Upper lobe of left lung (tissue), 6 donors: ENCODE results near the gene RSPH9. TPM values are rescaled to one million over a fixed set of nuclear protein-coding genes. Genes with fewer than 3 reads are reported as not detected.

ENCODE experiments used
- ATAC-seq, 2 donors: fragments of 200-7000 bp; cut with Tn5 transposase; one replicate each; pipeline ENCODE4 v1.9.1; 2022; ENCODE audit warnings: mild to moderate bottlenecking in 2 of 2, moderate library complexity in 2 of 2; ENCODE audit not compliant: low FRiP score in 2 of 2
- DNase-seq, 2 donors: peaks; one replicate each; pipeline ENCODE4 v3.0.0-alpha.2; 2019 to 2020
- H3K27ac ChIP-seq, 4 donors: fragments of 200-600 bp; sonication (generic); one replicate each; pipeline ENCODE4 v1.5.1; 2016 to 2019
- H3K27me3 ChIP-seq, 4 donors: fragments of 200-600 bp; sonication (generic); one replicate each; pipeline ENCODE4 v1.5.1; 2017 to 2019
- H3K36me3 ChIP-seq, 4 donors: fragments of 200-600 bp; sonication (generic); one replicate each; pipeline ENCODE4 v1.5.1; 2016 to 2019
- H3K4me1 ChIP-seq, 4 donors: fragments of 200-600 bp; sonication (generic); one replicate each; pipeline ENCODE4 v1.5.1; 2018 to 2019
- H3K4me3 ChIP-seq, 4 donors: fragments of 200-600 bp; sonication (generic); one replicate each; pipeline ENCODE4 v1.5.1; 2017 to 2019; ENCODE audit warnings: mild to moderate bottlenecking in 2 of 4, moderate library complexity in 1 of 4
- H3K9me3 ChIP-seq, 4 donors: fragments of 200-600 bp; sonication (generic); one replicate each; pipeline ENCODE4 v1.5.1; 2018 to 2019
- EP300 ChIP-seq, 4 donors: sonication (generic); formaldehyde crosslinking; IDR thresholded peaks; one replicate each; pipeline ENCODE4 v1.5.1; 2017; ENCODE audit warnings: antibody characterized with exemption in 4 of 4, control low read depth in 2 of 4
- POLR2A ChIP-seq, 4 donors: fragments of 450-650 bp; IDR thresholded peaks; one replicate each; pipeline ENCODE4 v1.5.1; 2016 to 2017; ENCODE audit warnings: antibody characterized with exemption in 4 of 4, mild to moderate bottlenecking in 2 of 4
- POLR2AphosphoS5 ChIP-seq, 2 donors: sonication (generic); formaldehyde crosslinking; IDR thresholded peaks; one replicate each; pipeline ENCODE4 v1.5.1; 2017; ENCODE audit warnings: antibody characterized with exemption in 2 of 2
- WGBS, 2 donors: methylation state at CpG; one replicate each; pipeline ENCODE4 v1.1.5; 2017 to 2018; 5-methylcytosine and 5-hydroxymethylcytosine counted together
- total RNA-seq, 6 donors: library from RNA; depleted of rRNA in 4 of 6; stranded (reverse); fragments of >200 nt in 4 of 6; gene quantifications; one replicate each; pipeline versions ENCODE4 v1.1.0 to v1.2.1, GENCODE V29; 2016 to 2021
- TF ChIP-seq, protein P1 (sequence below), 6 experiments: fragments of 450-650 bp in 4 of 6; fragments of 200-600 bp in 2 of 6; sonication (generic) in 2 of 6; IDR thresholded peaks; one replicate each; pipeline ENCODE4 v1.5.1; 2016 to 2019; ENCODE audit warnings: antibody characterized with exemption in 6 of 6
- donor health status: DM: no; HTN: no; CAD: no; lungs with moderate emphysema.
- donor health status: DM: no; HTN: yes; CAD: no; lungs with severe emphysema.

The RSPH9 gene
- total RNA-seq, 6 donors from 2014 or later = 0.20 to 4.2 (median 2.1) TPM

DNA sequence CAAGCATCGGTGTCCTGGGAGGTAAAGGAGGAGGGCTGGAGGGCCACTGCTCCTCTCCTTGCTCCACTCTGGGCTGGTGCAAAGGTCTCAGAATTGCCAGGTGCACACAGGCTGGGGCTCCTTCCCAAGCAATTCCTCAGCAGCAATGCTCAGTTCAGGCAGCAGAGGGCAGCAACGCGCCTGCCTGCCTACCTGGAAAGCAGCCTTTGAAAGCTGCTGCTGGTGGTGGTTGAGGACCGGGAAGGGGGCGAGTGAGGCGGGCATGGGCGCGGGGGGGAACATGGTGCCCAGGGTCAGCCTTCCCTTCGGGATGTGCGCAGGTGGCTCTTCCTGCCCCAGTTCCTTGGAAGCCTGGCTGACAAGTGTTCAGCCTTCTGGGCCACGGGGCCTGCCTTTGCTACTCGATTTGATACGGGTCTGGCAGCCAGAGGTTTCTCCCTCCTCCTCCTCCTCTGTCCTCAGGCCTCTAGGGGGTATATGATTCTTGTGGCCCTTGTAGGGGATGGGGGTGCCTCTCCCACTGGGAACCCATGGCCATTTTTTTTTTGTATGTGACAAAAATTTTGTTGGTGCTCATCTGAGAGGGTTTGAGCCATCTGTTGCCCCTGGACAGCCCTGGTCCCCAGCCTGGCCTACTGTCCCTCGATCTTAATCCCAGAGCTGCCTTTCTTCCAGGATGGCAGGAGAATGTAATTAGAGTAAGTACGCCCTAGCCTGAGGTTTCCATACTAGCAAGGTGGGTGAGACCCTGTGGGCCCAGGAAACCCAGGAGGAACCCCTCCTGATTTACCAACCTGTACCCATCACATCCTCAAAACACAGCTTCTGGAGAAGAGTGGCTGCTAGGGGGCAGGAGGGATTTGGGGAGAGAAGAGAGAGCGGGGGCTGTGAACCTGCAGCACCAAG, 22.7 kb downstream of the RSPH9 start:
- TF ChIP-seq, protein P1, sequence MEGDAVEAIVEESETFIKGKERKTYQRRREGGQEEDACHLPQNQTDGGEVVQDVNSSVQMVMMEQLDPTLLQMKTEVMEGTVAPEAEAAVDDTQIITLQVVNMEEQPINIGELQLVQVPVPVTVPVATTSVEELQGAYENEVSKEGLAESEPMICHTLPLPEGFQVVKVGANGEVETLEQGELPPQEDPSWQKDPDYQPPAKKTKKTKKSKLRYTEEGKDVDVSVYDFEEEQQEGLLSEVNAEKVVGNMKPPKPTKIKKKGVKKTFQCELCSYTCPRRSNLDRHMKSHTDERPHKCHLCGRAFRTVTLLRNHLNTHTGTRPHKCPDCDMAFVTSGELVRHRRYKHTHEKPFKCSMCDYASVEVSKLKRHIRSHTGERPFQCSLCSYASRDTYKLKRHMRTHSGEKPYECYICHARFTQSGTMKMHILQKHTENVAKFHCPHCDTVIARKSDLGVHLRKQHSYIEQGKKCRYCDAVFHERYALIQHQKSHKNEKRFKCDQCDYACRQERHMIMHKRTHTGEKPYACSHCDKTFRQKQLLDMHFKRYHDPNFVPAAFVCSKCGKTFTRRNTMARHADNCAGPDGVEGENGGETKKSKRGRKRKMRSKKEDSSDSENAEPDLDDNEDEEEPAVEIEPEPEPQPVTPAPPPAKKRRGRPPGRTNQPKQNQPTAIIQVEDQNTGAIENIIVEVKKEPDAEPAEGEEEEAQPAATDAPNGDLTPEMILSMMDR (IDR thresholded peaks at IDR 0.05) = peak; percentile 94 to 97 (median 96)
- TF ChIP-seq POLR2AphosphoS5 (IDR thresholded peaks at IDR 0.05) (peak; percentile 18 to 52), POLR2A (IDR thresholded peaks at IDR 0.05) (no peak), EP300 (IDR thresholded peaks at IDR 0.05) (no peak)
- Histone ChIP-seq H3K27ac (peak overlapping the region in 1 of 4 donors; percentile 22), H3K36me3 (peaks cover 3 to 24% (median 20%) of the 10 kb centered on the region in 4 donors), H3K27me3 (no peaks in the 10 kb centered on the region), H3K4me3 (no peak overlapping the region), H3K9me3 (no peaks in the 10 kb centered on the region), H3K4me1 (peaks cover 21 to 36% (median 24%) of the 10 kb centered on the region in 4 donors)
- WGBS, 2 donors = 13 to 14% methylated on average over 15 of the region's 16 CpGs
- DNase-seq (peak; percentile 86 to 88), ATAC-seq (peak; percentile 83 to 85)

DNA sequence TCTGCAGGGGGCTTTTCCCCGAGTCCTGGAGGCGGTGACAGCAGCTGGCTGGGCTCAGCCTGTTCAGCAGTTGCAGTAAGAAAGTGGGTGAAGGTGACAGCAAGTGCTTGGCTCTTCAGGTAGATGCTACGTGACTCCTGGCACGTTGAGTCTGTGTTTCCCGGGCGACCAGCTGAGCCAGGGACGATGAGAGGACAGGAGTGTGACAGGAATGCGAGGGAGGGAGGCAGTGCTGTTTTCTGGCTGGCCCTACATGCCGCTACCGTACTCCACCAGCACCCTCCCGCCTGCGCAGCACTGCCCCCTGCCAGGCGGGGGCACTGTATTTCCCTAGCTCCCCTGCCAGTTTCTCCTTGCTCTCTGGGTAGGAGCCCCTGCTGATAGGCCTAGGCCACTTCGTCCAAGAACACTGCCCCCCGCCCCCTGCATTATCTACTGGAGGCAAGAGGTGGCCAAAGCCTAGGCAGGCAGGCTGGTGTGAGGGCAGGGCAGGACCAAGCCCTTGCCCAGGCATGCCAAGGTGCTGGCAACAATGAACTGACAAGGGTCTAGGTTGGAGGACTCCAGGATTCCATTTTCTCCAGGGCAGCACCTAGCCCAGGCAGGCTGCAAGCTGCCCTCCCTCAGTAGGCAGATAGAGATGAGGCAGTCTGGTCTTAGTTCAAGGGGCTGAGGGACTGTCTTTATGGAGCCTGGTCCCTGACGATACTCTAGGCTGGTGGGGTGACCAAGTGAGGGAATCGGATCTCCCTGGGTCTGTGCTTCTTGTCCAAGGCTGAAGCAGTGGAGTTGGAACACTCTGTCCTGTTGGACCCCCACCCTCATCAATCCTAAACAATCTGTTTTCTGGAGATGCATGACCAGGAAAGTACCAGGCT, 23.6 kb downstream of the RSPH9 start:
- no peak for TF ChIP-seq EP300 (IDR thresholded peaks at IDR 0.05)
- TF ChIP-seq POLR2A (IDR thresholded peaks at IDR 0.05) = no peak
- TF ChIP-seq POLR2AphosphoS5 (IDR thresholded peaks at IDR 0.05) = peak in 1 of 2 donors; percentile 61
- TF ChIP-seq, protein P1 (IDR thresholded peaks at IDR 0.05) = peak; percentile 36 to 72 (median 60)
- peaks cover 6 to 31% (median 24%) of the 10 kb centered on the region in 4 donors for H3K36me3 ChIP-seq
- no peaks in the 10 kb centered on the region for H3K9me3 ChIP-seq
- ATAC-seq (peak; percentile 58 to 85), DNase-seq (peak; percentile 69 to 82)
- H3K4me1 ChIP-seq = peaks cover 21 to 40% (median 24%) of the 10 kb centered on the region in 4 donors
- peak overlapping the region in 3 of 4 donors; percentile 22 to 64 (median 42) for H3K27ac ChIP-seq
- no peak overlapping the region for H3K4me3 ChIP-seq
- no peaks in the 10 kb centered on the region for H3K27me3 ChIP-seq
- WGBS, 2 donors = 30 to 35% methylated on average over 14 to 15 of the region's 17 CpGs

DNA sequence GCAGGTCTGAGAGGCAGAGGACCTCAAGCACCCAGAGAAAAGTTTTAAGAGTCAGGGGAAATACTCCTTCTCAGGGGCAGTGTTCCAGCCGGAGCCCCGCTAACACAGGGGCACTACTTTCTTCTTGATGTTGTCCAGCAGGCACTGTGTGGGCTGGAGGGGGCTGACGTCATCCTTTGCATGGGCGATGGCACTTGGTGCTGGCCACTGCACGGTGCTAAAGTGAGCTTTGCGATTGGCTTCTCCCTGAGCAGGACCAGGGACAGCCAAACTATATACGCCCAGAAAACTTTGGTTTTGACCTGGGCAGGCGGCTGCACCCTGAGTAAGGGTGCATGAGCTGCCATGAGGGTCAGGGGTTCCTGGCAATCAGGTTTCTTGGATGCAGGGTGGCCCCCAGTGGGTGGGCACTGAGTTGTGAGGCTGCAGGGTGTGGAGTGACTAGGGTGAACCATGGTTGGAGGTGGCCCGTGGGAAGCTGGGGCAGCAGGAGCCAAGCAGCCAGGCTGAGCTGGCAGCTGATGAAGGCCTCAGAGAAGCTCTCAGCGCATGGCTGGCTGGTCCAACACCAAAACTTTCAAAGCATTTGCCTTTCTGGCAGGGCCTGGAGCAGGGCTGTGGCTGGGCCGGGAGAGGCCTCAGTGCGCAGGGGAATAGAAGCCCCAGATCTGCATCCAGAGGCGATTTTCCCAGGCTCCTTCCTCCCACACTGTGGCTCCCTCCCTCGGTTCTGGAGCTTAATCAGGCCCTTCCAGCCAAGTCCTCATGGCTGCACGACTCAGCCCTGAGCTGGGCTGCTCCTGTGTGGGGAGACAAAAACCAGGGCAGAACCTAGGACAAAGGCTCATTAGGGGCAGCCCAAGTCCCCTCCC, 24.4 kb downstream of the RSPH9 start:
- WGBS, 2 donors = 31 to 78% methylated on average over 7 to 15 of the region's 15 CpGs
- ATAC-seq (peak in 1 of 2 donors; percentile 69), DNase-seq (peak; percentile 29 to 72)
- TF ChIP-seq POLR2AphosphoS5 (IDR thresholded peaks at IDR 0.05) (no peak), EP300 (IDR thresholded peaks at IDR 0.05) (no peak), POLR2A (IDR thresholded peaks at IDR 0.05) (no peak)
- TF ChIP-seq, protein P1 (IDR thresholded peaks at IDR 0.05) = no peak
- H3K9me3 ChIP-seq = no peaks in the 10 kb centered on the region
- no peak overlapping the region for H3K4me3 ChIP-seq
- no peaks in the 10 kb centered on the region for H3K27me3 ChIP-seq
- peaks cover 7 to 40% (median 29%) of the 10 kb centered on the region in 4 donors for H3K36me3 ChIP-seq
- H3K27ac ChIP-seq = peak overlapping the region in 3 of 4 donors; percentile 42 to 64 (median 46)
- H3K4me1 ChIP-seq = peaks cover 21 to 42% (median 25%) of the 10 kb centered on the region in 4 donors
